Neural cell (in vitro differentiated cells): ENCODE results near the gene KMT2B. TPM values are rescaled to one million over a fixed set of nuclear protein-coding genes. Genes with fewer than 3 reads are reported as not detected.

Experiments used
- H2AFZ ChIP-seq: fragments of 200-600, 300-800 bp; sonication (generic), shearing (Covaris generic); 2 replicates; pipeline ENCODE4 v1.6.0; 2014; ENCODE audit warnings: low read depth, mild to moderate bottlenecking, antibody characterized with exemption, low read length, moderate library complexity
- H3F3A ChIP-seq: fragments of 200-600 bp; shearing (Covaris generic); 2 replicates; pipeline ENCODE4 v1.6.1; 2016; ENCODE audit warnings: mild to moderate bottlenecking, moderate library complexity, mixed read lengths, antibody characterized with exemption, low read length; ENCODE audit not compliant: insufficient read depth, poor library complexity, severe bottlenecking
- H3K27ac ChIP-seq: fragments of 200-600, 300-800 bp; sonication (generic), shearing (Covaris generic); 2 replicates; pipeline ENCODE4 v1.5.1; 2014; ENCODE audit warnings: mild to moderate bottlenecking, low read length, moderate library complexity
- H3K27me3 ChIP-seq: fragments of 300-800, 200-600 bp; sonication (generic), shearing (Covaris generic); 2 replicates; pipeline ENCODE4 v1.6.0; 2014; ENCODE audit warnings: mild to moderate bottlenecking, low read depth, low read length, moderate library complexity; ENCODE audit not compliant: insufficient read depth
- H3K36me3 ChIP-seq: fragments of 300-800, 200-600 bp; sonication (generic), shearing (Covaris generic); 2 replicates; pipeline ENCODE4 v1.5.1; 2014; ENCODE audit warnings: mild to moderate bottlenecking, antibody characterized with exemption, low read length, moderate library complexity; ENCODE audit not compliant: insufficient read depth
- H3K4me2 ChIP-seq: fragments of 300-800, 200-600 bp; sonication (generic), shearing (Covaris generic); 2 replicates; pipeline ENCODE4 v1.6.0; 2014; ENCODE audit warnings: mild to moderate bottlenecking, low read length
- H3K4me3 ChIP-seq: fragments of 300-800, 200-600 bp; sonication (generic), shearing (Covaris generic); 2 replicates; pipeline ENCODE4 v1.5.1; 2014; ENCODE audit warnings: mild to moderate bottlenecking, low read length, moderate library complexity
- H3K79me2 ChIP-seq: fragments of 200-600 bp; shearing (Covaris generic); replicated peaks from 2 replicates; pipeline ENCODE4 v1.6.0; 2014; ENCODE audit warnings: mild to moderate bottlenecking, low read length, moderate library complexity; ENCODE audit not compliant: insufficient read depth
- H3K9ac ChIP-seq: fragments of 300-800, 200-600 bp; sonication (generic), shearing (Covaris generic); 2 replicates; pipeline ENCODE4 v1.6.1; 2016; ENCODE audit warnings: mild to moderate bottlenecking, low read length, mixed read lengths
- H3K9me2 ChIP-seq: fragments of 200-600 bp; shearing (Covaris generic); 2 replicates; pipeline ENCODE4 v1.6.1; 2016; ENCODE audit warnings: mild to moderate bottlenecking, low read length, mixed read lengths; ENCODE audit not compliant: insufficient read depth
- H3K9me3 ChIP-seq: fragments of 200-600, 300-800 bp; sonication (generic), shearing (Covaris generic); 2 replicates; pipeline ENCODE4 v1.6.1; 2016; ENCODE audit warnings: mild to moderate bottlenecking, mixed run types, low read length, moderate library complexity, mixed read lengths
- H4K20me1 ChIP-seq: fragments of 200-600 bp; shearing (Covaris generic); 2 replicates; pipeline ENCODE4 v1.6.1; 2016; ENCODE audit warnings: mild to moderate bottlenecking, mixed run types; ENCODE audit not compliant: insufficient read depth
- CTCF ChIP-seq: fragments of 450-650 bp; IDR thresholded peaks from 2 replicates; pipeline ENCODE4 v1.5.1; 2014; ENCODE audit warnings: antibody characterized with exemption, mild to moderate bottlenecking, moderate library complexity; ENCODE audit not compliant: poor library complexity, severe bottlenecking
- EP300 ChIP-seq: fragments of 450-650 bp; conservative IDR thresholded peaks from 2 replicates; pipeline ENCODE4 v1.6.1; 2014; ENCODE audit warnings: antibody characterized with exemption, mild to moderate bottlenecking, moderate library complexity; ENCODE audit not compliant: poor library complexity, severe bottlenecking
- EZH2 ChIP-seq: fragments of 200-600, 300-800 bp; shearing (Covaris generic), sonication (generic); IDR thresholded peaks from 2 replicates; pipeline ENCODE4 v1.6.1; 2014; ENCODE audit warnings: antibody characterized with exemption, low read length, borderline replicate concordance, mild to moderate bottlenecking; ENCODE audit not compliant: insufficient read depth, poor library complexity, severe bottlenecking
- MXI1 ChIP-seq: fragments of 450-650 bp; conservative IDR thresholded peaks from 2 replicates; pipeline ENCODE4 v1.6.1; 2014; ENCODE audit warnings: antibody characterized with exemption, mild to moderate bottlenecking; ENCODE audit not compliant: poor library complexity, severe bottlenecking
- POLR2AphosphoS5 ChIP-seq: IDR thresholded peaks from 2 replicates; pipeline ENCODE4 v1.6.1; 2012
- RAD21 ChIP-seq: fragments of 450-650 bp; conservative IDR thresholded peaks from 2 replicates; pipeline ENCODE4 v1.6.1; 2014; ENCODE audit warnings: antibody characterized with exemption, mild to moderate bottlenecking, moderate library complexity
- REST ChIP-seq: IDR thresholded peaks from 2 replicates; pipeline ENCODE4 v1.6.1; 2012; ENCODE audit warnings: borderline replicate concordance
- SMC3 ChIP-seq: fragments of 450-650 bp; conservative IDR thresholded peaks from 2 replicates; pipeline ENCODE4 v1.6.1; 2014; ENCODE audit warnings: antibody characterized with exemption, mild to moderate bottlenecking, moderate library complexity; ENCODE audit not compliant: poor library complexity
- TAF1 ChIP-seq: IDR thresholded peaks from 2 replicates; pipeline ENCODE4 v1.6.1; 2012; ENCODE audit warnings: low read depth
- polyA plus RNA-seq: library from polyadenylated mRNA; depleted of rRNA; stranded (reverse); fragments of >200 nt; gene quantifications from 2 replicates; pipeline ENCODE4 v1.2.3, GENCODE V29; 2014

The KMT2B gene
- polyA plus RNA-seq, 1 donor from 2014 or later: 15.8 TPM

- Histone ChIP-seq H3K36me3 (no peaks in the 10 kb centered on the region), H3K4me2 (no peak overlapping the region), H3K9me2 (no peaks in the 10 kb centered on the region), H3F3A (no peaks in the 10 kb centered on the region), H3K79me2 (peaks cover 17% of the 10 kb centered on the region), H3K27ac (no peak overlapping the region), H3K9me3 (no peaks in the 10 kb centered on the region), H4K20me1 (no peaks in the 10 kb centered on the region), H3K4me3 (peak overlapping the region; percentile 94), H2AFZ (no peak overlapping the region), H3K9ac (no peak overlapping the region), H3K27me3 (no peaks in the 10 kb centered on the region)
- TF ChIP-seq SMC3 (no peak), EP300 (no peak), CTCF (no peak), REST (no peak), POLR2AphosphoS5 (no peak), EZH2 (no peak), TAF1 (no peak), RAD21 (no peak), MXI1 (no peak)
Observed at GRCh38 chr19:35743640-35744429, 26.0 kb downstream of the KMT2B start.

- TF ChIP-seq CTCF: peak; percentile 83
- TF ChIP-seq TAF1: no peak
- TF ChIP-seq POLR2AphosphoS5: peak; percentile 70
- peak; percentile 93 for TF ChIP-seq MXI1
- peak; percentile 84 for TF ChIP-seq SMC3
- peak; percentile 68 for TF ChIP-seq RAD21
- TF ChIP-seq REST: no peak
- Histone ChIP-seq H3K4me3 (peak overlapping the region; percentile 94), H4K20me1 (no peaks in the 10 kb centered on the region), H3K79me2 (peaks cover 22% of the 10 kb centered on the region), H3K36me3 (no peaks in the 10 kb centered on the region), H2AFZ (peak overlapping the region; percentile 71), H3K4me2 (peak overlapping the region; percentile 70), H3F3A (no peaks in the 10 kb centered on the region), H3K27me3 (no peaks in the 10 kb centered on the region), H3K9me2 (no peaks in the 10 kb centered on the region), H3K27ac (peak overlapping the region; percentile 98), H3K9me3 (no peaks in the 10 kb centered on the region), H3K9ac (peak overlapping the region; percentile 94)
Observed at GRCh38 chr19:35744430-35745327, 26.9 kb downstream of the KMT2B start.
